Stimulated activated naive CD4-positive, alpha-beta T cell treated with Interleukin-2 at 50 U/mL for 16 hours (primary cell): ENCODE results near the gene SUMO3.

Experiments
- DNase-seq: peaks from one replicate; lab custom pipeline; 2025; lab: John Stamatoyannopoulos, UW

SUMO3 gene

GRCh38 chr21:44828362-44829056, 10.6 kb upstream of the SUMO3 start:
- DNase-seq = no peak

- DNase-seq = no peak
Observed at GRCh38 chr21:44823179-44823660, 5.4 kb upstream of the SUMO3 start.

GRCh38 chr21:44822484-44823178, 4.8 kb upstream of the SUMO3 start:
- no peak for DNase-seq

GRCh38 chr21:44820851-44821250, 3.0 kb upstream of the SUMO3 start:
- DNase-seq = no peak

GRCh38 chr21:44819283-44820243, 1.7 kb upstream of the SUMO3 start:
- DNase-seq = no peak

GRCh38 chr21:44818640-44819011, 764 bp upstream of the SUMO3 start:
- no peak for DNase-seq

- peak; percentile 86 for DNase-seq
Observed at GRCh38 chr21:44817506-44817880, 369 bp downstream of the SUMO3 start.

GRCh38 chr21:44816761-44817505, 929 bp downstream of the SUMO3 start:
- DNase-seq = no peak

- DNase-seq = no peak
Observed at GRCh38 chr21:44815852-44816628, 1.8 kb downstream of the SUMO3 start.

GRCh38 chr21:44815225-44815624, 2.6 kb downstream of the SUMO3 start:
- no peak for DNase-seq

- DNase-seq = no peak
Observed at GRCh38 chr21:44814498-44815023, 3.3 kb downstream of the SUMO3 start.

- no peak for DNase-seq
Observed at GRCh38 chr21:44813727-44814126, 4.1 kb downstream of the SUMO3 start.

GRCh38 chr21:44813149-44813548, 4.7 kb downstream of the SUMO3 start:
- DNase-seq = no peak

GRCh38 chr21:44812640-44813039, 5.2 kb downstream of the SUMO3 start:
- no peak for DNase-seq

- no peak for DNase-seq
Observed at GRCh38 chr21:44810779-44811178, 7.1 kb downstream of the SUMO3 start.

GRCh38 chr21:44805859-44806258, 12.0 kb downstream of the SUMO3 start:
- DNase-seq = no peak

- no peak for DNase-seq
Observed at GRCh38 chr21:44805226-44805625, 12.6 kb downstream of the SUMO3 start.

GRCh38 chr21:44804762-44805161, 13.1 kb downstream of the SUMO3 start:
- no peak for DNase-seq

GRCh38 chr21:44803651-44804050, 14.2 kb downstream of the SUMO3 start:
- DNase-seq = no peak

- DNase-seq = no peak
Observed at GRCh38 chr21:44802396-44803153, 15.3 kb downstream of the SUMO3 start.
